Thymus (tissue), 11 donors: ENCODE data around the gene CTPS2. TPM values are rescaled to one million over a fixed set of nuclear protein-coding genes. Genes with fewer than 3 reads are reported as not detected.

Experiments
- DNase-seq, 9 donors: peaks; one replicate each; pipeline ENCODE4 v3.0.0-alpha.2; 2013; ENCODE audit warnings: low spot score in 9 of 9, low read depth in 6 of 9, missing footprints in 1 of 9
- H3K27ac ChIP-seq, 2 donors: one replicate each; pipeline ENCODE4 v1.5.1; 2013; ENCODE audit warnings: control low read depth in 1 of 2, low read depth in 1 of 2, low read length in 1 of 2, mild to moderate bottlenecking in 1 of 2, moderate library complexity in 1 of 2
- H3K27me3 ChIP-seq, 2 donors: one replicate each; pipeline ENCODE4 v1.5.1; 2013; ENCODE audit warnings: low read length in 1 of 2; ENCODE audit not compliant: control insufficient read depth in 2 of 2, insufficient read depth in 1 of 2
- H3K36me3 ChIP-seq, 2 donors: one replicate each; pipeline ENCODE4 v1.5.1; 2013; ENCODE audit warnings: low read length in 1 of 2, mild to moderate bottlenecking in 1 of 2, moderate library complexity in 1 of 2; ENCODE audit not compliant: control insufficient read depth in 2 of 2, insufficient read depth in 2 of 2
- H3K4me1 ChIP-seq, 2 donors: one replicate each; pipeline ENCODE4 v1.5.1; 2013; ENCODE audit warnings: low read length in 2 of 2; ENCODE audit not compliant: control insufficient read depth in 2 of 2, insufficient read depth in 2 of 2
- H3K4me3 ChIP-seq, 2 donors: one replicate each; pipeline ENCODE4 v1.5.1; 2013; ENCODE audit warnings: low read length in 2 of 2, control low read depth in 1 of 2, mild to moderate bottlenecking in 1 of 2
- H3K9me3 ChIP-seq, 2 donors: one replicate each; pipeline ENCODE4 v1.5.1; 2013; ENCODE audit warnings: low read length in 1 of 2, mild to moderate bottlenecking in 1 of 2; ENCODE audit not compliant: control insufficient read depth in 2 of 2, insufficient read depth in 1 of 2
- WGBS: extraction: QIAGEN DNeasy Blood & Tissue Kit; methylation state at CpG from one replicate; pipeline ENCODE4 v1.1.7; 2013; 5-methylcytosine and 5-hydroxymethylcytosine counted together
- polyA plus RNA-seq: library from polyadenylated mRNA; stranded (reverse); fragments of 200-250 nt; gene quantifications from one replicate; pipeline ENCODE4 v1.2.3, GENCODE V29; 2013
- total RNA-seq: library from RNA; stranded (reverse); fragments of 120-200 nt; gene quantifications from one replicate; pipeline ENCODE4 v1.2.4, GENCODE V29; 2013
- donor health status: healthy.

Gene CTPS2
- total and polyA plus RNA-seq, 2 donors = 10.2 to 11.3 TPM

DNA sequence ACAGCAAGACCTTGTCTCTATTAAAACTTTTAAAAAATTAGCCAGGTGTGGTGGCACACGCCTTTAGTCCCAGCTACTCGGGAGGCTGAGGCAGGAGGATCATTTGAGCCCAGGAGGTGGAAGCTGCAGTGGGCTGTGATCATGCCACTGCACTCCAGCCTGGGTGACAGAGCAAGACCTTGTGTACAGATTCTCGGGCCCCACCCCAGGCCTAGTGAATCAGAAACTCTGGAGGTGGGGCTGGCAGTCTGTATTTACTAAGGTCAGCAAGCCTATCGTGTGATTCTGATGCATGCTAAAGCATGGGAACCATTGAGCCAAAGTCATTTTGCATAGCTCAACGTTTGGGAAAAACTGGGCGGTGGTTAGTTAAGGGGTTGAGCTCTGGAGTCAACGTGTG is 59.0 kb downstream of the CTPS2 start:
- H3K4me1 ChIP-seq = no peaks in the 10 kb centered on the region
- H3K4me3 ChIP-seq = no peak overlapping the region
- H3K27ac ChIP-seq = no peak overlapping the region
- DNase-seq = no peak
- H3K36me3 ChIP-seq = no peaks in the 10 kb centered on the region
- no peaks in the 10 kb centered on the region for H3K9me3 ChIP-seq
- no peaks in the 10 kb centered on the region for H3K27me3 ChIP-seq
- WGBS = 98% methylated on average over 7 of the region's 7 CpGs

DNA sequence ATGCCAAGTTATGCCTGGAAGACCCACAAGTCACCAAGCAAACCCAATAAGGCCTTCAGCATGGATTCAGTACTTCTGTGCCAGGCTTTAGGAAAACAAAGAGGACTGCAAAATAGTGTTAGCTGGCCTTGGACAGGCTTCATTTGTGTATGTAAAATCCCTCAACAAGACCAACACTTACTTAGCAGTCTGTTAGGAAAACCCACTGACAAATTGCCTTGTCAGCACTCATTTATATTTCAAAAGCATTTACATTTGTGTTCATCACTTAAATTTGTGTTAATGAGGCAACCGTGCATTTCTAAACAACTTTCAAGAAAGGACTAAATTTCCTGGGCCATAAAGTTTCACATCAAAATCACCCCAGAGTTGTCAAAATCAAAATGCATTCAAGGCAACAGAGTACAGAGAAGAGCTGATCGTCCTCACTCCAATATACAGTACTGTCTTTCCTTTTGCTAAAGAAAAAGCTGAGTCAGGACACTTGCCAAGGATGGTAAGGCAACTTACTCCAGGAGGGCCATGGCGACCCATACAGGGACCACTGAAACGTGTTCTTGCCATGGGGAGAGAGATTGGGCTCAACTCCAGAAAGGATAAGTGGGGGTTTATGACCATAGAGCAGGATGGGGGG is 61.0 kb downstream of the CTPS2 start:
- Histone ChIP-seq H3K27me3 (no peaks in the 10 kb centered on the region), H3K27ac (no peak overlapping the region)

DNA sequence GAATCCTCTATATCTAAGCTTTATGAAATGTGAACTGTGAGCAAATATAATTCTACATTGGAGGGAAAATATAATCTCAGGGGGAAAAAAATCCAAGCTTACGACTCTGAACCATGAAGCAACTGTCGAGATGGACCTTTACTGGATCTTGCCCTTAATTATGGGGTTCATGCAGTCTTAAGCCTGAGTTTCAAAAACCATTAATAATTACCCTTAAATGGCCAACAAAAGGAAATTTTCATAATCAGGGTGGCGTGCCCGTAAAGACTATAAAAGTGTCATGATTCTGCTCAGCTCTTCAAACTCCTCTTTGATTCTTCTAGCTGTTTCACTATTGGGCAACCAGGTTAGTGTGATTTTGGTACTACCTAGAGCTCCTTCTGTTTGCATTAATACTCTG is 62.6 kb downstream of the CTPS2 start, which contains the start of gene S100G:
Gene S100G (plus strand): TSS at position 301 of the 400 bp plus-strand sequence. CDS start 849 bp downstream, outside the sequence.
- no peaks in the 10 kb centered on the region for H3K9me3 ChIP-seq
- no peak for DNase-seq
- no peaks in the 10 kb centered on the region for H3K4me1 ChIP-seq
- no peak within 1 kb of the TSS for H3K4me3 ChIP-seq
- 98% methylated on average over 4 of the region's 4 CpGs for WGBS
- no peaks in the 10 kb centered on the region for H3K36me3 ChIP-seq
- no peaks in the 10 kb centered on the region for H3K27me3 ChIP-seq
- H3K27ac ChIP-seq = no peak within 1 kb of the TSS

More for the DNA sequence above, 61.0 kb downstream of the CTPS2 start:
- 97% methylated on average over 4 of the region's 4 CpGs for WGBS
- Histone ChIP-seq H3K4me3 (no peak overlapping the region), H3K9me3 (no peaks in the 10 kb centered on the region), H3K36me3 (no peaks in the 10 kb centered on the region), H3K4me1 (no peaks in the 10 kb centered on the region)
- no peak for DNase-seq

DNA sequence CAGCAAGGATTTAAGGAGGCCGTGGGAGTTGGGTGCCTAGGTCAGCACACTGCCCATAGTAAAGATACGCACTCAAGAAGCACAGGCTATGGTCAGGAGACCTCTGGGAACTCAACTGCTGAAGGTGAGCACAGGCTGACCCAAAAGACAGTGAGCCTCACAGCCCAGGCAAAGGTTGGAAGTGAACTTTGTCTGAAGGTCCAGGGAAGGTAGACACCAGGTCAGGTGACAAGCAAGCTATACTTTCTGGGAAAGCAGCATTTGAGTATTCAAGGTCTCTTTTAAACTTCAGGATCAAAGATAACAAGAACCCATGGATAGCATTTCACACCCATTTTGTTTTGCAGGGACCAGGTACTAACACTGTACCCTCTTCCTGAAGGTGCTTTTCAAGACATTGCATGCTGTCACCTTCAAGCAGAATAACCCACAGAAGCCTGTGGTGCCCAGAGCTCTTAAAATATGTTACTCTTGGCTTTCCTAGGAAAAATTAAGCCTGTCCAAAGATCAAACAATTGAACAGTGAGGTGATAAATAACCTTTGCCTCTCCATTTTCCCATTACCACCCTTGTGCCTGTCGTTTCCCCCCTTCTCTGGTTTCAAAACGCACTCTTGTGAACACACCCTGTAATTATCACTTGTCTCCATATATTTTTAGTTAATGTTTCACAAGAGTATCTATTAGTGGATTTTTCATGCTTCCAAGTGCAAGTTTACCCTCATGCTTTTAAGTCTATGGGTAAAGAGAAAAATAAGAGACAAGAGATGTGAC is 65.9 kb downstream of the CTPS2 start:
- no peaks in the 10 kb centered on the region for H3K9me3 ChIP-seq
- DNase-seq = no peak
- H3K4me3 ChIP-seq = no peak overlapping the region
- H3K27me3 ChIP-seq = no peaks in the 10 kb centered on the region
- no peaks in the 10 kb centered on the region for H3K4me1 ChIP-seq
- WGBS = 97% methylated on average over 4 of the region's 4 CpGs
- no peak overlapping the region for H3K27ac ChIP-seq
- H3K36me3 ChIP-seq = no peaks in the 10 kb centered on the region

DNA sequence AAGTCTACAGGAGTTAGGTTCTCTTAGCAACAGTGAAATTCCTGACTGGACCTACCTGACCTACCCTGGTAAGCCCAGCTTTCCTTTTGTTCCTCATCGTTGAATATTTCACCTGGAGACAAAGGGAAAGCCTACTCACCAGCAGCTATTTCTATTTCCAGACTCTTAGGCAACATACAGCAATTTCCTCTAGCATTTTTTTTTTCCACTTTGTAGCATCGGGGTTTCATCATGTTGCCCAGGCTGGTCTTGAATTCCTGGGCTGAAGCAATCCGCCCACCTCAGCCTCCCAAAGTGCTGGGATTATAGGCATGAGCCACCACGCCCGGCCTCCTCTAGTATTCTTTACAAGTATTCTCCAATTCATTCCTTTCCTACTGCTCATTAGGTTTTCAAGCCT is 69.3 kb downstream of the CTPS2 start:
- 94% methylated on average over 5 of the region's 5 CpGs for WGBS
- Histone ChIP-seq H3K4me3 (no peak overlapping the region), H3K9me3 (no peaks in the 10 kb centered on the region), H3K27me3 (no peaks in the 10 kb centered on the region), H3K36me3 (no peaks in the 10 kb centered on the region), H3K27ac (no peak overlapping the region), H3K4me1 (no peaks in the 10 kb centered on the region)
- DNase-seq = no peak

DNA sequence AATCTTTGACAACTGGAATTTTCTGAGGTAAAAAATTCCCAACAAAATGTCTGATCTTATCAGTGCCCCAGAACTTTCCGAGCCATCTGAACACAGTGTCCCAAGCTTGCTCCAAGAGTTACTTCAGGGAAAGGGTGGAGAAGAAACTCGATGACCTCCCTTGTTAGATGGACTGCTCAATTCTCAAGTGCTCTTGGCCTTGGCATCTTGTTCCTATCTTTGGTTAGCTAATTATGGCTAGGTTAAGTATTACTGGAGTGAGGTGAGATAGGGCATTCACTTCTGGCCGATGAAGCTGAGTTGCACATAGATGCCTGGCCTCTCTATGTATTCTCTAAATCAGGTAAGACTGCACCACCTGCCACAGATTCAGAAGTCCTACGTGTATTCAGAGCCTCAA is 71.6 kb downstream of the CTPS2 start:
- Histone ChIP-seq H3K9me3 (no peaks in the 10 kb centered on the region), H3K4me3 (no peak overlapping the region), H3K27ac (no peak overlapping the region), H3K36me3 (no peaks in the 10 kb centered on the region), H3K4me1 (no peaks in the 10 kb centered on the region), H3K27me3 (no peaks in the 10 kb centered on the region)
- WGBS = 97% methylated on average over 4 of the region's 4 CpGs
- DNase-seq = no peak

- WGBS = 95% methylated on average over 6 of the region's 6 CpGs
- no peak overlapping the region for H3K27ac ChIP-seq
These were observed 72.5 kb downstream of the CTPS2 start for GRCh38 chrX:16639966-16640365.

GRCh38 chrX:16638533-16638932 is 73.9 kb downstream of the CTPS2 start:
- no peak overlapping the region for H3K4me3 ChIP-seq
- 99% methylated on average over 7 of the region's 7 CpGs for WGBS
- no peak overlapping the region for H3K27ac ChIP-seq
- no peaks in the 10 kb centered on the region for H3K9me3 ChIP-seq
- H3K27me3 ChIP-seq = no peaks in the 10 kb centered on the region
- H3K4me1 ChIP-seq = no peaks in the 10 kb centered on the region
- H3K36me3 ChIP-seq = no peaks in the 10 kb centered on the region
- no peak for DNase-seq

More at GRCh38 chrX:16639966-16640365, 72.5 kb downstream of the CTPS2 start:
- Histone ChIP-seq H3K27me3 (no peaks in the 10 kb centered on the region), H3K9me3 (no peaks in the 10 kb centered on the region), H3K36me3 (no peaks in the 10 kb centered on the region), H3K4me3 (no peak overlapping the region), H3K4me1 (no peaks in the 10 kb centered on the region)
- DNase-seq = no peak

- no peak for DNase-seq
- no peaks in the 10 kb centered on the region for H3K9me3 ChIP-seq
- H3K4me3 ChIP-seq = no peak overlapping the region
- H3K27ac ChIP-seq = no peak overlapping the region
- H3K4me1 ChIP-seq = no peaks in the 10 kb centered on the region
- whole genome bisulfite sequencing = 100% methylated on average over 3 of the region's 3 CpGs
- H3K36me3 ChIP-seq = no peaks in the 10 kb centered on the region
- H3K27me3 ChIP-seq = no peaks in the 10 kb centered on the region
These were observed 76.9 kb downstream of the CTPS2 start for GRCh38 chrX:16635596-16635995.
